ENCODE measurements around the gene MED13L.
"Not testable (repeated sequence)": the region's sequence is repeated elsewhere in the genome, so short reads cannot be mapped to it uniquely, and the experiment has no call there.

The MED13L gene

DNA sequence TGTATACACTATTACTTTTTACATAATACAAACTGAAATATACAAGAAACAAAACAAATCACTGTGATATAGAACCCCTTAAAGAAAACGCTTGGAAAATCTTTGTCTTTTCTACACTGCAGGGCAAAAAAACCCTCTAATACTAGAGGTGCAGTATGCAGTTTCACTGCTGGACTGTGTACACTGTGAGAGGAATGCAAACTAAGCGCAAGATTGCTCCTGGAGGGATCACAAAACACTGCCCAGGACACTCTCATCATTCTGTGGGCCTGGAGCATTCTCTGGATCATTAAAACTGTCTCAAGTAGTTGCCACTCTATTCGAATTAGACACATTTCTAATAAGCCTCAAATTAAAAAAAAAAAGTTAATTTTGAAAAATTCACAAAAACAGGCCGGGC lies 217.6 kb downstream of the MED13L start:
- DNase-seq, result no peak

- no peak for DNase-seq
Measured at GRCh38 chr12:116058574-116058973, 218.9 kb downstream of the MED13L start.

DNA sequence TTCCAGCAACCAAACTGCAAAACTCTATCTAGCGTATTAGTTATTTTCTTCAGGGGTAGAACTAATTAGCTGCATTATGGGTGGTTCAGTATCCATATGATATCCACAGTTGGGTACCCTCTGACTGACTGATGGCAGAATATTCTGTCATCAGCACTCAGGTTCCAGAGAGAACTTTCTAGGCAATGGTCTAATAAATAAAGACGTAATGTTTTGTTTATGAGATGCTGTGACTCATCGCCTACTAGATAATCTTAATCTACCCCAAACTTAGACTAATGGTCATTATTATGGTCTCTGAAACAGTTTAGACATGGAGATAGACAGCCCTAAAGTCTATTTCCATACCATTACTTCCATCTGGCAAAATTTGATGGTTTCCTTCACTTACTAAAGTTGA lies 220.1 kb downstream of the MED13L start:
- no peak for DNase-seq

- no peak for DNase-seq
Measured at GRCh38 chr12:116055895-116056607, 221.4 kb downstream of the MED13L start.

GRCh38 chr12:116054280-116054679 lies 223.2 kb downstream of the MED13L start:
- no peak for DNase-seq

- DNase-seq, result peak in 24 of 56 donors; percentile 3 to 64 (median 17)
Measured at GRCh38 chr12:116053479-116054200, 223.9 kb downstream of the MED13L start.

- DNase-seq, result no peak
Measured at GRCh38 chr12:116050275-116050674, 227.2 kb downstream of the MED13L start.

DNA sequence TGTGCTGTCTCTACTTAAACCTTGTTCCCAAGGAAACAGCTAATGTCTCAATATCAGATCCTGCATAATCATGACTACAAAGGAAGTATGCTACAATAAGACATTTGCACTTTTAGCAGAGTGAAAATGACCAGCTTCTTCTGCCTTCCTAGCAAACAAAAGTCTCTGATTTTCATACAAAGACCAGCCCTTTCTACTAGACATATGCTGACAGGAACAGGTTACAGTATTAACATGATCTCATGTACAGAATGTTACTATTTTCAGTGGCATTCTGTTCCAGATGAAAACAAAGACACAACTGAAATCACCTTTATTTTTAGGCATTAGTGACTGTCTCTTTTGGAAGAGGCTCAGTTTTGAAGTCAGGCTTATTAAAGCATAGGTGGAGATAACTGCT lies 228.6 kb downstream of the MED13L start:
- DNase-seq, result no peak

GRCh38 chr12:116046039-116046438 lies 231.5 kb downstream of the MED13L start:
- no peak for DNase-seq

GRCh38 chr12:116045150-116045549 lies 232.3 kb downstream of the MED13L start:
- DNase-seq, result no peak

- DNase-seq, result no peak
Measured at GRCh38 chr12:116043659-116044535, 233.6 kb downstream of the MED13L start.

DNA sequence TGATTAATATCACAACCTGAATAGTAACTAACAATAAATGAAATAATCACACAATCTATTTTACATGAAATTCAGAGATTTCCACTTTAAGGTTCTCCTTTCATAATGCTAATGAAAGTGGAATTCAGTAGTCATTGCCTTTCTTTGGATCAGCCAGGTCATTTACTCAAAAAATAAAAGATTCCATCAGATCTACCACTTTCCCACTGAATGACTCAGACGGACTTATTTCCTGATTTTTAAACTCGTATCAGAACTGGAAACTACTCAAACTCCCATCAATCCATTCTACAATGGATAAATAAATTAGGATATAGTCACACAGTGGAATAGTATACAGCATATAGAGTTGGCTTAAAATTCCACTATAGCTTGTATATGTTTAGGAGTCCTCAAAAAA lies 237.1 kb downstream of the MED13L start:
- no peak for DNase-seq

GRCh38 chr12:116039081-116039480 lies 238.4 kb downstream of the MED13L start:
- DNase-seq, result peak in 4 of 56 donors; percentile 3 to 37 (median 22)

- no peak for DNase-seq
Measured at GRCh38 chr12:116037941-116038837, 239.3 kb downstream of the MED13L start.

DNA sequence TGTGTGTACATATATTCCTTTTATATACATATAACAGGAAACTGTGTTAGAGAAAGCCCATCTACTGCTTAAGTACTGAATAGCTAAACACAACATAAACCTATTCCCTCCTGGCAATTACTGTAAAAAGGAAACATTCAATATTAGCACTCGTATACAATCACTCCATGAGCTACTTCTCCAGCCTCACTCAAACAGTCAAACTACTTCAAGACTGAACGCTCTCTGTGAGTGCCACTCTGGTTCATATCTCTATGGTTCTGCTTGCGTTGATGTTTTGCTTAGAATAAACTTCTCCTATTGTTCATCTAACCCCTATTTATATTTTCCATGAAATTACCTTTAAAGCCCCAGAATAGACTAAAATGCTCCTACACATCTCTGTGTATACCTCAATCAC lies 243.7 kb downstream of the MED13L start:
- DNase-seq, result no peak

- DNase-seq, result not testable (repeated sequence)
Measured at GRCh38 chr12:116031624-116032023, 245.9 kb downstream of the MED13L start.

DNA sequence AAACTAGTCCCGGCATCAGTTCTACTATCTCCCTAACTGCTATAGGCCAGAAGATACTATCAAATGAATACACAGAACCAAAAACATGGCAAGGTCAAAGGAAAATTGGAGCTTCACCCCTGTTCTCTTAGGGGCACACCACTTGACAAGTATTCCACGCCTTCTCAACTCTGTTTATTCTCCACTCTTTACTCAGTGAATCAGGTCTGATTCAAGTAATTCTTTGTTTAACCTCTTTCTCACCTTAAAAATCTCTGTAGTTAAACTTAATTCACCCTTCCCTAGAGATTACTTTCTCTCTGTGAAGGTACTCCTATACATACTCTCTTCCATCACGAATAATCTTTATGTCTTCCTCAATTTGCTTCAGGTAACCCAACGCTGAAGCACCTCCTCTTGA lies 248.9 kb downstream of the MED13L start:
- DNase-seq, result no peak

- DNase-seq, result no peak
Measured at GRCh38 chr12:116027551-116027821, 250.0 kb downstream of the MED13L start.

- DNase-seq, result peak in 2 of 56 donors; percentile 13 to 26
Measured at GRCh38 chr12:116026768-116027550, 250.5 kb downstream of the MED13L start.

DNA sequence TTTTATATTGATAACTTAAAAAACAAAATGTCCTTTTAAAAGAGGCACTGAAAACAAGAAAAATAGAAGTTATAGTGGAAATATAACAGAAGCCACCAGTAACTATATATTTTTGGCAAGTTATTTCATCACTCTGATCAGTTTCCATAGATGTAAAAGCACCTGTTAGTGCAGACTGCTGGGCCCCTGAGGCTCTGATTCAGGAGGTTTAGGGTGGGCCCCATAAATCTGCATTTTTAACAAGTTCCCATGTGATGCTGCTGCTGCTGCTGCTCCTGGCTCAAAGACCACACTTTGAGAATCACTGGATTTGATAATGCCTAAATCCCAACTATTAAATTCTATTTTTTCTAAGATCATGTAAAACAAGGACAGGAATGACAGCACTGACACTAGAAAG lies 251.1 kb downstream of the MED13L start:
- no peak for DNase-seq
